SK-N-SH (cell line): ENCODE data around the gene TTYH3. TPM values are rescaled to one million over a fixed set of nuclear protein-coding genes. Genes with fewer than 3 reads are reported as not detected.
A peak's percentile ranks its signal among the peaks of the same experiment; 100 is the strongest.

ENCODE experiments used
- CTCF ChIA-PET: fragments of 300-600, 350-600 bp; formaldehyde crosslinking; extraction: SDS; loops from one replicate; lab custom pipeline; 2021; lab: Yijun Ruan, JAX
- POLR2A ChIA-PET: fragments of 350-600 bp; sonication (Branson Sonifier 250); formaldehyde crosslinking; extraction: SDS; loops from one replicate; lab custom pipeline; 2020; ENCODE audit warnings: antibody characterized with exemption, inconsistent platforms; lab: Yijun Ruan, JAX
- DNase-seq: peaks from one replicate; pipeline ENCODE4 v3.0.0; 2012
- H2AFZ ChIP-seq: fragments of 200-600 bp; sonication (generic); 2 replicates; pipeline ENCODE4 v1.8.1; 2016; ENCODE audit warnings: antibody characterized with exemption, mild to moderate bottlenecking, low read depth
- H3F3A ChIP-seq: fragments of 200-600 bp; sonication (generic); replicated peaks from 2 replicates; pipeline ENCODE3; 2016; ENCODE audit warnings: antibody characterized with exemption, mild to moderate bottlenecking; ENCODE audit not compliant: insufficient read depth
- H3K27ac ChIP-seq, 2 experiments: fragments of 200-500 bp in 1 of 2; fragments of 200-600 bp in 1 of 2; sonication (Bioruptor generic) in 1 of 2; sonication (generic), shearing (Covaris generic) in 1 of 2; 2 replicates each; pipeline versions ENCODE4 v1.5.1 to v1.6.1; 2014 to 2016; ENCODE audit warnings: low read depth in 2 of 2, inconsistent platforms in 1 of 2, low read length in 1 of 2, mild to moderate bottlenecking in 1 of 2, mixed read lengths in 1 of 2
- H3K27me3 ChIP-seq: fragments of 200-600 bp; sonication (generic), shearing (Covaris generic); 2 replicates; pipeline ENCODE4 v1.6.1; 2016; ENCODE audit warnings: mixed run types; ENCODE audit not compliant: insufficient read depth
- H3K36me3 ChIP-seq, 2 experiments: fragments of 200-500 bp in 1 of 2; fragments of 200-600 bp in 1 of 2; sonication (Bioruptor generic) in 1 of 2; sonication (generic) in 1 of 2; replicated peaks in 1 of 2; 2 replicates each; pipeline versions ENCODE3 to v1.5.1; 2014 to 2016; ENCODE audit warnings: low read length in 1 of 2, mild to moderate bottlenecking in 1 of 2; ENCODE audit not compliant: insufficient read depth in 2 of 2, control insufficient read depth in 1 of 2
- H3K4me1 ChIP-seq, 2 experiments: fragments of 200-500 bp in 1 of 2; fragments of 200-600 bp in 1 of 2; sonication (Bioruptor generic) in 1 of 2; sonication (generic), shearing (Covaris generic) in 1 of 2; 2 replicates each; pipeline versions ENCODE4 v1.5.1 to v1.6.1; 2014 to 2016; ENCODE audit warnings: low read depth in 1 of 2, low read length in 1 of 2, mixed run types in 1 of 2; ENCODE audit not compliant: insufficient read depth in 2 of 2, control insufficient read depth in 1 of 2
- H3K4me2 ChIP-seq: fragments of 200-600 bp; sonication (generic), shearing (Covaris generic); 2 replicates; pipeline ENCODE4 v1.6.1; 2017; ENCODE audit warnings: mixed run types
- H3K4me3 ChIP-seq, 2 experiments: fragments of 200-500 bp in 1 of 2; fragments of 200-600 bp in 1 of 2; sonication (Bioruptor generic) in 1 of 2; sonication (generic), shearing (Covaris generic) in 1 of 2; 2 replicates each; pipeline versions ENCODE4 v1.5.1 to v1.8.1; 2014 to 2016; ENCODE audit warnings: low read depth in 2 of 2, inconsistent platforms in 1 of 2, low read length in 1 of 2, mild to moderate bottlenecking in 1 of 2, mixed read lengths in 1 of 2, moderate library complexity in 1 of 2
- H3K79me2 ChIP-seq: fragments of 200-600 bp; sonication (generic); 2 replicates; pipeline ENCODE4 v1.8.1; 2017; ENCODE audit warnings: mild to moderate bottlenecking; ENCODE audit not compliant: insufficient read depth
- H3K9ac ChIP-seq: fragments of 200-600 bp; sonication (generic); 2 replicates; pipeline ENCODE4 v1.6.1; 2017; ENCODE audit warnings: mixed run types
- H3K9me2 ChIP-seq: fragments of 200-600 bp; sonication (generic); 2 replicates; pipeline ENCODE4 v1.6.1; 2017; ENCODE audit warnings: mixed run types
- H3K9me3 ChIP-seq: fragments of 200-600 bp; sonication (generic); 2 replicates; pipeline ENCODE4 v1.6.1; 2017; ENCODE audit warnings: mixed run types, mild to moderate bottlenecking, moderate library complexity
- H4K20me1 ChIP-seq: fragments of 200-600 bp; sonication (generic); 2 replicates; pipeline ENCODE4 v1.6.1; 2017; ENCODE audit warnings: mild to moderate bottlenecking, mixed run types; ENCODE audit not compliant: insufficient read depth
- EP300 ChIP-seq, 2 experiments: IDR thresholded peaks; 2 replicates each; pipeline versions ENCODE4 v1.4.0 to v1.6.1; 2012; ENCODE audit warnings: borderline replicate concordance in 1 of 2, low read depth in 1 of 2, low read length in 1 of 2
- EZH2phosphoT487 ChIP-seq: fragments of 200-600 bp; sonication (generic); IDR thresholded peaks from 2 replicates; pipeline ENCODE4 v1.6.1; 2017; ENCODE audit warnings: low read depth, mixed run types, mild to moderate bottlenecking, antibody characterized with exemption, moderate library complexity, borderline replicate concordance
- FOSL2 ChIP-seq: IDR thresholded peaks from 2 replicates; pipeline ENCODE4 v1.4.0; 2012; ENCODE audit warnings: low read depth, mild to moderate bottlenecking, moderate library complexity, borderline replicate concordance
- JUND ChIP-seq: IDR thresholded peaks from 2 replicates; pipeline ENCODE4 v1.4.0; 2012
- MEF2A ChIP-seq: IDR thresholded peaks from 2 replicates; pipeline ENCODE4 v1.4.0; 2012; ENCODE audit warnings: low read depth, borderline replicate concordance
- NFIC ChIP-seq: IDR thresholded peaks from 2 replicates; pipeline ENCODE4 v1.4.0; 2012; ENCODE audit warnings: borderline replicate concordance
- RAD21 ChIP-seq: IDR thresholded peaks from 2 replicates; pipeline ENCODE4 v1.6.1; 2012; ENCODE audit warnings: mild to moderate bottlenecking, low read length
- RFX5 ChIP-seq: IDR thresholded peaks from 2 replicates; pipeline ENCODE4 v1.6.1; 2012; ENCODE audit warnings: mild to moderate bottlenecking, improper control_type of control experiment, low read length
- SIN3A ChIP-seq: IDR thresholded peaks from 2 replicates; pipeline ENCODE4 v1.6.1; 2012; ENCODE audit warnings: low read depth, mild to moderate bottlenecking, low read length, moderate library complexity, borderline replicate concordance
- TCF12 ChIP-seq: IDR thresholded peaks from 2 replicates; pipeline ENCODE4 v1.4.0; 2012
- WGBS: methylation state at CpG from one replicate; pipeline ENCODE4 v1.1.6; 2017; ENCODE audit warnings: low lambda C conversion rate; 5-methylcytosine and 5-hydroxymethylcytosine counted together
- polyA plus RNA-seq, 3 experiments: library from polyadenylated mRNA; depleted of rRNA; stranded (reverse); fragments of >200 nt; gene quantifications; 2 replicates each; pipeline ENCODE4 v1.2.3, GENCODE V29; 2012
- TF ChIP-seq, protein P1 (sequence below): fragments of 150-350 bp; IDR thresholded peaks from 2 replicates; pipeline ENCODE4 v1.6.1; 2016; ENCODE audit warnings: mild to moderate bottlenecking, low read depth, low read length
- TF ChIP-seq, protein P2 (sequence below): fragments of 200-600 bp; sonication (generic); IDR thresholded peaks from 2 replicates; pipeline ENCODE4 v1.6.1; 2017; ENCODE audit warnings: antibody characterized with exemption, mild to moderate bottlenecking, moderate library complexity
- TF ChIP-seq, protein P3 (sequence below): IDR thresholded peaks from 2 replicates; pipeline ENCODE4; 2012

Gene TTYH3
- polyA plus RNA-seq, 1 of the 3 experiments (the other 2 are of a cell fraction), result 105 TPM

DNA sequence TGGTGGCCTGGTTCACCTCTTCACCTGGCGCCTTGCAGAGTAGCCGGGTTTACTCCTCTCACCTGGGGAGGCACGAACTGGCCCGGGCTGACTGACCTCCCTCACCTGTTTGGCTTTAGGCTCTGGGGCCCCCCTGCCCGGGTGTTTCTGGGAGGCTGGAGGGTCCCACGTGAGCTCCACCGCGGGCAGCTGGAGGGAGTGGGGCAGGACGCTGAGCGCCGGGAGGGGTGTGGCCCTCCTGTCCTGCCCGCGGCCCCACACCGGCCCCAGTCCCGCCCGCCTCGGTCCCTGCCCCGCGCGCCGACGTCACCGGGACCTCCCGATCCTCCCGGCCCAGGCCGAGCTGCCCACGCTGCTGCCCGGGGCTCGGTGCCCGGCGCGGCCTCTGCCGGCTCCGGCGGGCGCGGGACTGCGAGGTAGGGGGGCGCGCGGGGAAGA, 56.1 kb downstream of the TTYH3 start, which contains the start of gene AMZ1:
AMZ1 (plus strand) TSS at position 322 of the 438 bp plus-strand sequence. CDS start 12,250 bp downstream, outside the sequence.
- Histone ChIP-seq H3K9ac (peak within 1 kb of the TSS; percentile 13; the same call in 1 of the 2 replicates), H4K20me1 (no peaks in the 10 kb centered on the region), H3K79me2 (no peaks in the 10 kb centered on the region), H3K4me2 (peak within 1 kb of the TSS; percentile 93), H3K4me1 (peaks cover 7 to 16% of the 10 kb centered on the region in 2 experiments; a peak in 3 of 4 replicates), H2AFZ (0 out of 2 replicates have a peak within 1 kb of the TSS, but pooled peaks have one; percentile 45), H3K27ac (no peak within 1 kb of the TSS), H3F3A (no peaks in the 10 kb centered on the region), H3K9me3 (no peaks in the 10 kb centered on the region), H3K27me3 (peaks cover 21% of the 10 kb centered on the region), H3K36me3 (no peaks in the 10 kb centered on the region), H3K4me3 (peak within 1 kb of the TSS; percentile 27 to 50), H3K9me2 (no peaks in the 10 kb centered on the region)
- TF ChIP-seq JUND (no peak), RFX5 (no peak), TCF12 (no peak), EZH2phosphoT487 (no peak), SIN3A (no peak), NFIC (no peak), MEF2A (no peak), EP300 (IDR thresholded peaks at IDR 0.05; ENCODE audit: borderline replicate concordance in 1 of 2, low read depth in 1 of 2, low read length in 1 of 2) (no peak), FOSL2 (no peak), RAD21 (no peak)
- TF ChIP-seq, protein P1, sequence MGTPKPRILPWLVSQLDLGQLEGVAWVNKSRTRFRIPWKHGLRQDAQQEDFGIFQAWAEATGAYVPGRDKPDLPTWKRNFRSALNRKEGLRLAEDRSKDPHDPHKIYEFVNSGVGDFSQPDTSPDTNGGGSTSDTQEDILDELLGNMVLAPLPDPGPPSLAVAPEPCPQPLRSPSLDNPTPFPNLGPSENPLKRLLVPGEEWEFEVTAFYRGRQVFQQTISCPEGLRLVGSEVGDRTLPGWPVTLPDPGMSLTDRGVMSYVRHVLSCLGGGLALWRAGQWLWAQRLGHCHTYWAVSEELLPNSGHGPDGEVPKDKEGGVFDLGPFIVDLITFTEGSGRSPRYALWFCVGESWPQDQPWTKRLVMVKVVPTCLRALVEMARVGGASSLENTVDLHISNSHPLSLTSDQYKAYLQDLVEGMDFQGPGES, result no peak
- TF ChIP-seq, protein P2, sequence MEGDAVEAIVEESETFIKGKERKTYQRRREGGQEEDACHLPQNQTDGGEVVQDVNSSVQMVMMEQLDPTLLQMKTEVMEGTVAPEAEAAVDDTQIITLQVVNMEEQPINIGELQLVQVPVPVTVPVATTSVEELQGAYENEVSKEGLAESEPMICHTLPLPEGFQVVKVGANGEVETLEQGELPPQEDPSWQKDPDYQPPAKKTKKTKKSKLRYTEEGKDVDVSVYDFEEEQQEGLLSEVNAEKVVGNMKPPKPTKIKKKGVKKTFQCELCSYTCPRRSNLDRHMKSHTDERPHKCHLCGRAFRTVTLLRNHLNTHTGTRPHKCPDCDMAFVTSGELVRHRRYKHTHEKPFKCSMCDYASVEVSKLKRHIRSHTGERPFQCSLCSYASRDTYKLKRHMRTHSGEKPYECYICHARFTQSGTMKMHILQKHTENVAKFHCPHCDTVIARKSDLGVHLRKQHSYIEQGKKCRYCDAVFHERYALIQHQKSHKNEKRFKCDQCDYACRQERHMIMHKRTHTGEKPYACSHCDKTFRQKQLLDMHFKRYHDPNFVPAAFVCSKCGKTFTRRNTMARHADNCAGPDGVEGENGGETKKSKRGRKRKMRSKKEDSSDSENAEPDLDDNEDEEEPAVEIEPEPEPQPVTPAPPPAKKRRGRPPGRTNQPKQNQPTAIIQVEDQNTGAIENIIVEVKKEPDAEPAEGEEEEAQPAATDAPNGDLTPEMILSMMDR, result no peak
- TF ChIP-seq, protein P3, sequence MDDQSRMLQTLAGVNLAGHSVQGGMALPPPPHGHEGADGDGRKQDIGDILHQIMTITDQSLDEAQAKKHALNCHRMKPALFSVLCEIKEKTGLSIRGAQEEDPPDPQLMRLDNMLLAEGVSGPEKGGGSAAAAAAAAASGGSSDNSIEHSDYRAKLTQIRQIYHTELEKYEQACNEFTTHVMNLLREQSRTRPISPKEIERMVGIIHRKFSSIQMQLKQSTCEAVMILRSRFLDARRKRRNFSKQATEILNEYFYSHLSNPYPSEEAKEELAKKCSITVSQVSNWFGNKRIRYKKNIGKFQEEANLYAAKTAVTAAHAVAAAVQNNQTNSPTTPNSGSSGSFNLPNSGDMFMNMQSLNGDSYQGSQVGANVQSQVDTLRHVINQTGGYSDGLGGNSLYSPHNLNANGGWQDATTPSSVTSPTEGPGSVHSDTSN, result no peak
- CTCF ChIA-PET, result interaction anchor here (0.9 to 15.8 kb wide), 7 partner anchors 7 to 270 kb away, joined by 3 to 204 read pairs (median 4); no protein-coding TSS in a partner anchor
- peak; percentile 80 for DNase-seq
- 14% methylated on average over 10 of the region's 41 CpGs for WGBS
- POLR2A ChIA-PET, result no interaction called here
